VCaP (cell line): ENCODE results near the gene SLC9A9.

Experiments
- H3K27ac ChIP-seq: fragments of 450-650 bp; 2 replicates; pipeline ENCODE4 v1.5.1; 2017
- CTCF ChIP-seq: fragments of 450-650 bp; conservative IDR thresholded peaks from 2 replicates; pipeline ENCODE4 v1.5.1; 2017; ENCODE audit warnings: mild to moderate bottlenecking, moderate library complexity

The SLC9A9 gene

GRCh38 chr3:143548393-143548792 lies 299.9 kb downstream of the SLC9A9 start:
- no peak for TF ChIP-seq CTCF
- H3K27ac ChIP-seq: no peak overlapping the region

GRCh38 chr3:143538577-143538981 lies 309.7 kb downstream of the SLC9A9 start:
- no peak overlapping the region for H3K27ac ChIP-seq
- TF ChIP-seq CTCF: no peak

- H3K27ac ChIP-seq: no peak overlapping the region
- no peak for TF ChIP-seq CTCF
Observed at GRCh38 chr3:143538061-143538460, 310.2 kb downstream of the SLC9A9 start.

GRCh38 chr3:143536817-143537535 lies 311.3 kb downstream of the SLC9A9 start:
- no peak for TF ChIP-seq CTCF
- no peak overlapping the region for H3K27ac ChIP-seq

- H3K27ac ChIP-seq: no peak overlapping the region
Observed at GRCh38 chr3:143535994-143536784, 312.1 kb downstream of the SLC9A9 start.

GRCh38 chr3:143533391-143533790 lies 314.9 kb downstream of the SLC9A9 start:
- no peak for TF ChIP-seq CTCF
- no peak overlapping the region for H3K27ac ChIP-seq

More at GRCh38 chr3:143535994-143536784, 312.1 kb downstream of the SLC9A9 start:
- no peak for TF ChIP-seq CTCF

- no peak overlapping the region for H3K27ac ChIP-seq
- TF ChIP-seq CTCF: no peak
Observed at GRCh38 chr3:143532091-143532490, 316.2 kb downstream of the SLC9A9 start.
